Trophoblast cell (in vitro differentiated cells and primary cell): ENCODE results near the gene TCF25.

ENCODE experiments used
- DNase-seq, 2 donors: peaks; one replicate each; pipeline ENCODE4 v3.0.0-alpha.2; 2016
- H2AFZ ChIP-seq: 2 replicates; pipeline ENCODE4 v1.6.1; 2013; ENCODE audit warnings: low read length, moderate library complexity, mild to moderate bottlenecking; ENCODE audit not compliant: insufficient read depth, poor library complexity
- H2AK5ac ChIP-seq: 2 replicates; pipeline ENCODE4 v1.6.1; 2013; ENCODE audit warnings: mild to moderate bottlenecking, low read length
- H2BK120ac ChIP-seq: 2 replicates; pipeline ENCODE4 v1.6.1; 2013; ENCODE audit warnings: low read length, mild to moderate bottlenecking, moderate library complexity; ENCODE audit not compliant: insufficient read depth, poor library complexity
- H2BK12ac ChIP-seq: 2 replicates; pipeline ENCODE4 v1.6.1; 2013; ENCODE audit warnings: mild to moderate bottlenecking, low read length, moderate library complexity
- H2BK5ac ChIP-seq: 2 replicates; pipeline ENCODE4 v1.6.1; 2013; ENCODE audit warnings: low read length, low read depth, moderate library complexity, mild to moderate bottlenecking; ENCODE audit not compliant: poor library complexity
- H3K14ac ChIP-seq: 2 replicates; pipeline ENCODE4 v1.6.1; 2013; ENCODE audit warnings: mild to moderate bottlenecking, low read length
- H3K18ac ChIP-seq: 2 replicates; pipeline ENCODE4 v1.6.1; 2013; ENCODE audit warnings: mild to moderate bottlenecking, low read length
- H3K23ac ChIP-seq: 2 replicates; pipeline ENCODE4 v1.6.1; 2013; ENCODE audit warnings: low read length
- H3K27ac ChIP-seq: 2 replicates; pipeline ENCODE4 v1.5.1; 2013; ENCODE audit warnings: low read depth, mild to moderate bottlenecking, inconsistent platforms, low read length, moderate library complexity
- H3K27me3 ChIP-seq: 2 replicates; pipeline ENCODE4 v1.6.1; 2013; ENCODE audit warnings: inconsistent platforms, mild to moderate bottlenecking, low read length, moderate library complexity; ENCODE audit not compliant: insufficient read depth
- H3K36me3 ChIP-seq, 2 experiments: 1 replicate in 1 of 2; 2 replicates in 1 of 2; pipeline ENCODE4 v1.6.1; 2013; ENCODE audit warnings: low read length in 2 of 2, mild to moderate bottlenecking in 2 of 2, moderate library complexity in 1 of 2; ENCODE audit not compliant: insufficient read depth in 2 of 2, control insufficient read depth in 1 of 2
- H3K4ac ChIP-seq: 2 replicates; pipeline ENCODE4 v1.6.1; 2013; ENCODE audit warnings: low read depth, mild to moderate bottlenecking, low read length, moderate library complexity
- H3K4me1 ChIP-seq, 2 experiments: 1 replicate in 1 of 2; 2 replicates in 1 of 2; pipeline ENCODE4 v1.6.1; 2013; ENCODE audit warnings: low read length in 2 of 2, mild to moderate bottlenecking in 2 of 2, moderate library complexity in 1 of 2; ENCODE audit not compliant: insufficient read depth in 2 of 2, control insufficient read depth in 1 of 2
- H3K4me2 ChIP-seq: 2 replicates; pipeline ENCODE4 v1.6.1; 2013; ENCODE audit warnings: inconsistent platforms, mild to moderate bottlenecking, low read length, moderate library complexity
- H3K4me3 ChIP-seq: 2 replicates; pipeline ENCODE4 v1.5.1; 2013; ENCODE audit warnings: mild to moderate bottlenecking, low read depth, low read length, inconsistent platforms
- H3K79me1 ChIP-seq: one replicate; pipeline ENCODE4 v1.6.1; 2013; ENCODE audit warnings: low read length
- H3K79me2 ChIP-seq: 2 replicates; pipeline ENCODE4 v1.6.1; 2013; ENCODE audit warnings: low read length, mild to moderate bottlenecking; ENCODE audit not compliant: control insufficient read depth, insufficient read depth, poor library complexity
- H3K9ac ChIP-seq: 2 replicates; pipeline ENCODE4 v1.6.1; 2013; ENCODE audit warnings: mild to moderate bottlenecking, low read length
- H3K9me3 ChIP-seq: 2 replicates; pipeline ENCODE4 v1.6.1; 2013; ENCODE audit warnings: low read depth, mild to moderate bottlenecking, control low read depth, inconsistent platforms, low read length; ENCODE audit not compliant: insufficient read depth
- H4K12ac ChIP-seq: 2 replicates; pipeline ENCODE4 v1.6.1; 2013; ENCODE audit warnings: low read depth, mild to moderate bottlenecking, low read length, moderate library complexity
- H4K8ac ChIP-seq: 2 replicates; pipeline ENCODE4 v1.6.1; 2013; ENCODE audit warnings: low read depth, mild to moderate bottlenecking, low read length, moderate library complexity
- H4K91ac ChIP-seq: one replicate; pipeline ENCODE4 v1.6.1; 2013; ENCODE audit warnings: low read depth, mild to moderate bottlenecking, low read length, moderate library complexity
- WGBS: extraction: QIAGEN DNeasy Blood & Tissue Kit; methylation state at CpG from one replicate; pipeline ENCODE4 v1.1.7; 2013; ENCODE audit warnings: missing lambda C conversion rate; ENCODE audit not compliant: insufficient read length, insufficient coverage; ENCODE audit errors: extremely low coverage; 5-methylcytosine and 5-hydroxymethylcytosine counted together

The TCF25 gene

DNA sequence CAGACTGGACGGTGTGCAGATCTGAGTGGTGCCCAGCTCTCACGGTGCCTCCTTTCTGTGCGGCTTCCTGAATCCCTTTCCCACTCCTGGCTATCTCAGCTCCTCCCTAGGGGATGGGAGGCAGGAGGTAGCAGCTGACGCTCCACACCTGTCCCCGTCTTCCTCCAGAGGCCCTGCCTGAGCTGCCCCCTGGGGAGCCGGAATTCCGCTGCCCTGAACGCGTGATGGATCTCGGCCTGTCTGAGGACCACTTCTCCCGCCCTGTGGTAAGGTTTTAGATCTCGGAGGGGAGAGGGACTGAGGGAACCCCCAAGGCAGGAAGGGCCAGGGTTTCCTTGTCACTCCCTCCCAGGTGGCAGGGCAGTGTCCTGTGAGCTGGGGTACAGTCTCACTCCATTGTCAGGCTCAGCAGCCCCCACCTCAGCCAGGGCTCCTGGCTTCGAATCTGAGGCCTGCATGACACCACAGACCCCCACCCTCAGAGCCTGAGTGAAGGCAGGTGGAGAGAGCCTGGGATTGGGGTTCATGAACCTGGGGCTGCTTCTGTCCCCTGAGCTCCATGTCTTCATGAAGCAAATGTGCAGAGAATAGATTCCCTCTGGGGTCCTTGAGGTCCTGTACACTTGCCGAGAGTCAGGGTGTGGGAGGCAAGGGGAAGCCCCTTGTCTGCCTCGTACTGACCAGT, 81.8 kb downstream of the TCF25 start:
- Histone ChIP-seq H4K12ac (no peak overlapping the region), H3K27me3 (no peaks in the 10 kb centered on the region)
- no CpG with 5 or more reads among the region's 15 CpGs for WGBS

DNA sequence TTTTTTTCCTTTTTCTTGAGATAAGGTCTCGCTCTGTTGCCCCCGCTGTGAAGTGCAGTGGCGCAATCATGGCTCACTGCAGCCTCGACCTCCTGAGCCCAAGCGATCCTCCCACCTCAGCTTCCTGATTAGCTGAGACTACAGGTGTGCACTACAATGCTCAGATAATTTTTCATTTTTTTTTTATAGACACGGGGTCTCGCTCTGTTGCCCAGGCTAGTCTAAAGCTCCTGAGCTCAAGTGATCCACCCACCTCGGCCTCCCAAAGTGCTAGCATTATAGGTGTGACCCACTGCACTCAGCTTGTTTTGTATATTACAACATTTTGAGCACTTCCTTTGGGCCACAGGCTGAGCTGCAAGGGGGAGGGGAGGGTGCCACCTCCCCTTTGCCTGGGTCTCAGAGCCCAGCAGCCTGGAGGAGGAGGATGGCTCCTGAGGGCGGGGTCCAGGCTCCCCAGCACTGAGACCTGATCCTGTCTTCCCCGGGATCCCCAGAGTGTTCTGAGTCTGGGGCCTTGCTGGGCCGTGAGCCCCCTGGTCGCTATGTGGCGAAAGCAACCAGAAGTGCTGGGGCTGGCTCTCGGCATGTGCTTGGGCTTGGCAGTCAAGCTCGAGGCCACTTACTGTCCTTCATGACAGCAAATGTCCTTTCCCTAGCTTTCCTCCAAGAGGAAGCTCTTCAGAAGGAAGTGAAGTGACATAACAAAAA, 83.3 kb downstream of the TCF25 start:
- no CpG with 5 or more reads among the region's 15 CpGs for WGBS

More for the DNA sequence above, 81.8 kb downstream of the TCF25 start:
- peaks cover 34 to 47% of the 10 kb centered on the region in 2 experiments for H3K36me3 ChIP-seq
- no peak overlapping the region for H2BK5ac ChIP-seq
- H3K4me3 ChIP-seq, result no peak overlapping the region
- H3K9ac ChIP-seq, result no peak overlapping the region
- no peak overlapping the region for H2BK12ac ChIP-seq
- no peak overlapping the region for H4K91ac ChIP-seq
- no peaks in the 10 kb centered on the region for H3K79me2 ChIP-seq
- no peak overlapping the region for H3K14ac ChIP-seq
- DNase-seq, result no peak
- H3K9me3 ChIP-seq, result peaks cover 2% of the 10 kb centered on the region
- no peak overlapping the region for H2BK120ac ChIP-seq
- H3K79me1 ChIP-seq, result no peaks in the 10 kb centered on the region
- H3K4me1 ChIP-seq, result no peaks in the 10 kb centered on the region
- H4K8ac ChIP-seq, result no peak overlapping the region
- no peak overlapping the region for H3K23ac ChIP-seq
- no peak overlapping the region for H3K4me2 ChIP-seq
- no peak overlapping the region for H3K27ac ChIP-seq
- no peak overlapping the region for H2AFZ ChIP-seq
- no peak overlapping the region for H2AK5ac ChIP-seq
- no peak overlapping the region for H3K4ac ChIP-seq
- no peak overlapping the region for H3K18ac ChIP-seq

DNA sequence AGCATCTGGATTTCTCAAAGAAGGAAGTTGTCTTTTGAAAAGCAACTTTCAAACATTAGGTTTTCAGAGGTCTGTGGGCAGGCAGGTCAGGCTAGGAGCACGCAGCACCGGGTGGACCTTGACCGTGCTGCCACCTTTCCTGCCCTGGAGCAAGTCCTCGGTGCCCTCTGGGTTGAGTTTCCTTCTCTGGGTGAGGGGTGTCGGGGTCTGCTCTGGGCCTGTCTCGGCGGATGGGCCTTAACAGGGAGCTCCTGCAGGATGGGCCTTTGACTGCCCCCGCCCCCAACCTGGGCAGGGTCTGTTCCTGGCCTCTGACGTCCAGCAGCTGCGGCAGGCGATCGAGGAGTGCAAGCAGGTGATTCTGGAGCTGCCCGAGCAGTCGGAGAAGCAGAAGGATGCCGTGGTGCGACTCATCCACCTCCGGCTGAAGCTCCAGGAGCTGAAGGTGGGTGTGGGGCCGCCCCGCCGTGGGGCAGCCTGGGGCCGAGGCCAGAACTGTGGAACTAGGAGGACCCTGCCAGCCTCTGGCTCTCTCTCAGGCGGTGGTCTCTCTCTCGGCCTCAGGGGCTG, 83.9 kb downstream of the TCF25 start:
- Histone ChIP-seq H3K4me3 (no peak overlapping the region), H3K79me2 (no peaks in the 10 kb centered on the region), H2BK120ac (no peak overlapping the region), H3K79me1 (no peaks in the 10 kb centered on the region), H3K4me1 (peaks cover 0 to 5% of the 10 kb centered on the region in 2 experiments), H3K23ac (no peak overlapping the region), H3K4ac (no peak overlapping the region), H4K91ac (no peak overlapping the region), H3K14ac (no peak overlapping the region), H4K12ac (no peak overlapping the region), H4K8ac (no peak overlapping the region), H2BK5ac (no peak overlapping the region), H3K36me3 (peaks cover 46 to 61% of the 10 kb centered on the region in 2 experiments), H2BK12ac (no peak overlapping the region), H3K27ac (no peak overlapping the region), H2AK5ac (no peak overlapping the region), H3K9me3 (peaks cover 2% of the 10 kb centered on the region), H3K18ac (no peak overlapping the region), H3K27me3 (no peaks in the 10 kb centered on the region), H3K4me2 (no peak overlapping the region), H2AFZ (no peak overlapping the region), H3K9ac (no peak overlapping the region)
- no peak for DNase-seq
- WGBS, result no CpG with 5 or more reads among the region's 23 CpGs

More for the DNA sequence above, 83.3 kb downstream of the TCF25 start:
- H2BK120ac ChIP-seq, result no peak overlapping the region
- H3K36me3 ChIP-seq, result peaks cover 43 to 57% of the 10 kb centered on the region in 2 experiments
- no peak overlapping the region for H2AFZ ChIP-seq
- no peak overlapping the region for H3K18ac ChIP-seq
- H3K79me1 ChIP-seq, result no peaks in the 10 kb centered on the region
- no peak overlapping the region for H3K14ac ChIP-seq
- H2AK5ac ChIP-seq, result no peak overlapping the region
- H3K4me3 ChIP-seq, result no peak overlapping the region
- no peak overlapping the region for H2BK12ac ChIP-seq
- no peak overlapping the region for H4K8ac ChIP-seq
- no peak overlapping the region for H3K23ac ChIP-seq
- H3K79me2 ChIP-seq, result no peaks in the 10 kb centered on the region
- H4K91ac ChIP-seq, result no peak overlapping the region
- no peak overlapping the region for H3K4me2 ChIP-seq
- no peak for DNase-seq
- no peak overlapping the region for H3K27ac ChIP-seq
- no peaks in the 10 kb centered on the region for H3K27me3 ChIP-seq
- H2BK5ac ChIP-seq, result no peak overlapping the region
- H4K12ac ChIP-seq, result peak overlapping the region; percentile 9
- H3K9me3 ChIP-seq, result peaks cover 2% of the 10 kb centered on the region
- no peak overlapping the region for H3K4ac ChIP-seq
- peaks cover 0 to 5% of the 10 kb centered on the region in 2 experiments for H3K4me1 ChIP-seq
- no peak overlapping the region for H3K9ac ChIP-seq

DNA sequence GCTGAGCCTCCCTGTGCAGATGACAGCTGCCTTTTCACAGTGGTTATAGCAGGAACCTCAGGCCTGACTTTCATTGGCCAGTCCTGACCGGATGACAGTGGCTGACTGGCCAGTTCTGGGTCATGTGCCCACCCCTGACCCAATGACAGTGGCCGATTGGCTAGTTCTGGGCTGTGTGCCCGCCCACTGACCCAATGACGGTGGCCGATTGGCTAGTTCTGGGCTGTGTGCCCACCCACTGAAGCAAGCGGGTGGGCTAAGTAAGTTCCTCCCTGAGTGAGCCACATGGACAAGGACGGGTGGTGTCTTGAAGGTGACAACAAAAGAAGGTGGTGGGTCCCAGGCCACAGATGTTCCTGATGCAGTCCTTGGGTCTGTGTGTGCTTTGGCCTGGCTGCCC, 84.7 kb downstream of the TCF25 start:
- Histone ChIP-seq H4K8ac (no peak overlapping the region), H3K27me3 (no peaks in the 10 kb centered on the region), H3K14ac (no peak overlapping the region), H3K36me3 (peaks cover 48 to 66% of the 10 kb centered on the region in 2 experiments), H3K79me2 (no peaks in the 10 kb centered on the region), H2BK120ac (no peak overlapping the region), H3K9me3 (peaks cover 2% of the 10 kb centered on the region), H3K23ac (no peak overlapping the region), H4K12ac (no peak overlapping the region), H3K9ac (no peak overlapping the region), H3K79me1 (no peaks in the 10 kb centered on the region), H3K4me3 (no peak overlapping the region), H3K27ac (no peak overlapping the region), H2BK5ac (no peak overlapping the region), H2BK12ac (no peak overlapping the region), H3K4me2 (no peak overlapping the region), H2AK5ac (no peak overlapping the region), H3K4me1 (peaks cover 0 to 5% of the 10 kb centered on the region in 2 experiments), H3K4ac (no peak overlapping the region), H4K91ac (no peak overlapping the region), H3K18ac (no peak overlapping the region), H2AFZ (no peak overlapping the region)
- DNase-seq, result peak in 1 of 2 donors; percentile 14
- no CpG with 5 or more reads among the region's 7 CpGs for WGBS
